ENCODE results near the gene SSBP3.

SSBP3 gene

DNA sequence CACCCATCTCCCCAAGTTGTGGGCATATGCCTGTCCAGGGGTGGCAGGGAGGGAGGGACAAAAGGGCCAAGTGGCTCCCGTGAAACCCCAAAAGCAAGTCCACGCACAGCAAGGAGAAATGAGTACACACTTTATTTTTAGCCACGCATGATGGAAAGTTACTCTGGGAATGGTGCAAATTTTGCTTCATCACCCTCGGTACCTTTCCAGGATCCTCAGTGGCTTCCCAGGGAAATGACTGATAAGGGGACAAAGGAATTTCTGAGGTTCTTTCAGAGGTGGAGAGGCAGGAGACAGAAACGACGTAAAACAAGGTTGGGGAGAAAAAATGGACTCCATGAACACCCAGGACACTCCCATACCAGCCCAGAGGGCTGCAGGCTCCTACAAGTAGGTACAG is 65.8 kb downstream of the SSBP3 start:
- H3K4me3 ChIP-seq (ENCODE audit: low read length): no peak overlapping the region
- no peak for DNase-seq (ENCODE audit: low read depth, low spot score)

- H3K4me3 ChIP-seq (ENCODE audit: low read length): no peak overlapping the region
- DNase-seq (ENCODE audit: low read depth, low spot score): no peak
Measured at GRCh38 chr1:54339126-54339525, 67.1 kb downstream of the SSBP3 start.

DNA sequence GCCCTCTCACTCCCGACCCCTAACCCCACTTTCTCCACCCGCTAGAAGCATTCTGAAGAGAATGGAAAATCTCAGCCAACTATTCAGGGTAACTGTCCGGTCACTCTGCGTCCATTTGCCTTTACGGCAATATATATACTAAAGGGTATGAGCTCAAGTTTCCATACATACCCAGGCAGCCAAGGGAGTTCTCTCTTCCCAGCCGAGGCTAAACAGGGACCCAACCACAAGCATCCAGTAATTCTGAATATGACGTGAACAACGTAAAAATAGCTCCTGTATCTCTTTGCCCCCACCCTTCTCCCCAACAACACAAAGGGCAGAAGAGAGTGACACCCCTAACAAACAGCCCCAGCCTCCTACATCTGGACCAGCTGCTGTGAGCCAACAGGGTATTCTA is 67.7 kb downstream of the SSBP3 start:
- no peak overlapping the region for H3K4me3 ChIP-seq (ENCODE audit: low read length)
- no peak for DNase-seq (ENCODE audit: low read depth, low spot score)

GRCh38 chr1:54337928-54338327 is 68.3 kb downstream of the SSBP3 start:
- DNase-seq (ENCODE audit: low read depth, low spot score): no peak
- H3K4me3 ChIP-seq (ENCODE audit: low read length): no peak overlapping the region

- DNase-seq (ENCODE audit: low read depth, low spot score): no peak
Measured at GRCh38 chr1:54337034-54337433, 69.2 kb downstream of the SSBP3 start.

DNA sequence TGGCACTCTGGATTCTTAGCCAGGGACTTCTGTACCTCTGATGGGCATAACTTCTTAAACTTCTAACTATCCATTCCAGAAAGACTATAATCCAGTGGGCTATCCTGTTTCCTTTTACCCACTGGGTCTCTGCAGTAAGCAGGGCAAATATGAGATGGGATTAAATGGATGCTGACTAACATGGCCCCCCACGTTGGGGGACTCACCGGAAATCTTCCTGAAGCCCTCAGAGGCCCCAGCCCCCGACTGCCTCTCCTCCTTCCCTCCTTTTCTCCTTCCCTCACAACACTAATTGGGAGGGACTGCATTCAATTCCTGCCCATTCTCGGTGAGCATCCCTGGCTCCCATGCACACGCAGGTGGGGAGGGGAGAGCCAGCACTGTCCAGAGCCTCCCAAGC is 70.1 kb downstream of the SSBP3 start:
- H3K4me3 ChIP-seq (ENCODE audit: low read length): no peak overlapping the region
- no peak for DNase-seq (ENCODE audit: low read depth, low spot score)

More at GRCh38 chr1:54337034-54337433, 69.2 kb downstream of the SSBP3 start:
- H3K4me3 ChIP-seq (ENCODE audit: low read length): no peak overlapping the region

DNA sequence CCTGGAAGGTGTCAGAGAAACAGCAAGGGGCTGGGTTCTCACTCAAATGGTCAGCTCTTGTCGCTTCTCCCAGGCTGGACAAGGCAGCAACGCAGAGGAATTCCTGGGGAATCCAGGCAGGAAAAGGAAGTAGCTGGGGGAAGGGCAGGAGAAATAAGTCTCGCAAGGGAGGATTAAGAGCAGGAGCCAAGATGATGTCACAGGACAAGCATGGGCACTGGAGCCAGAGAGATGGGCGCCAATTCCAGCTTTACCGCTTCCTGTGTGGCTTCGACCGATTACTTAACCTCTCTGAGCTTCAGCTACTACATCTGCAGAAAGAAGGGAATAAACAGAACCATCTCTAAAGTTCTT is 70.5 kb downstream of the SSBP3 start:
- DNase-seq (ENCODE audit: low read depth, low spot score): no peak
- no peak overlapping the region for H3K4me3 ChIP-seq (ENCODE audit: low read length)

GRCh38 chr1:54335011-54335754 is 71.0 kb downstream of the SSBP3 start:
- DNase-seq (ENCODE audit: low read depth, low spot score): no peak
- no peak overlapping the region for H3K4me3 ChIP-seq (ENCODE audit: low read length)

- no peak overlapping the region for H3K4me3 ChIP-seq (ENCODE audit: low read length)
- no peak for DNase-seq (ENCODE audit: low read depth, low spot score)
Measured at GRCh38 chr1:54332781-54333585, 73.2 kb downstream of the SSBP3 start.

DNA sequence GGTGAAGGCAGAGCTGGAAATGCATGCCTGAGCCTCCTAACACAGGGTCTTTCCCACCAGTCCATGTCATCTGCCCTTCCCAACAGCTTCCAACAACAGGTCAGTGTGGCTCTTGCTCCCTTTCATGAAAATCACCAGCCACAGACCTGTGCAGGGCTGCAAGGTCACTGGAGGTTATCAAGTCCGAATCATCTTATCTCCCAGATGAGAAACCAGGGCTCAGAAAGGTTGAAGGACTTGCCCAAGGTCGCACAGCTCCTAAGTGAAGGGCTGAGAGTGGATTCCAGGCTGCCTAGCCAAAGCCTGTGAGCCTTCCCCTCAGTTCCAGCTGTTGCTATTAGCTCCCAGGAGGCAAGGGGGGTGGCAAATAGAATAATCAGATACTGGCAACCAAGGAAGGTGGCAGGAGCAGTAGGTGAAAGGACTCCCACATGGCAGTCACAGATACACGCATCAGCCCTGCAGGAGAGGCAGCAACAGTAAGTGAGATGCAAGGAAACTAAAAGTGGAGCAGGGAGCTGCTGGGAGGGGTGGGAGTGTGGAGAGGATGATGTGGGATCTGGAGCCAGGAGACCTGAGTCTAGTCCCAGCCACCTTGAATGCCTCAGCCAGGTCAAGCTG is 74.2 kb downstream of the SSBP3 start:
- no peak for DNase-seq (ENCODE audit: low read depth, low spot score)

DNA sequence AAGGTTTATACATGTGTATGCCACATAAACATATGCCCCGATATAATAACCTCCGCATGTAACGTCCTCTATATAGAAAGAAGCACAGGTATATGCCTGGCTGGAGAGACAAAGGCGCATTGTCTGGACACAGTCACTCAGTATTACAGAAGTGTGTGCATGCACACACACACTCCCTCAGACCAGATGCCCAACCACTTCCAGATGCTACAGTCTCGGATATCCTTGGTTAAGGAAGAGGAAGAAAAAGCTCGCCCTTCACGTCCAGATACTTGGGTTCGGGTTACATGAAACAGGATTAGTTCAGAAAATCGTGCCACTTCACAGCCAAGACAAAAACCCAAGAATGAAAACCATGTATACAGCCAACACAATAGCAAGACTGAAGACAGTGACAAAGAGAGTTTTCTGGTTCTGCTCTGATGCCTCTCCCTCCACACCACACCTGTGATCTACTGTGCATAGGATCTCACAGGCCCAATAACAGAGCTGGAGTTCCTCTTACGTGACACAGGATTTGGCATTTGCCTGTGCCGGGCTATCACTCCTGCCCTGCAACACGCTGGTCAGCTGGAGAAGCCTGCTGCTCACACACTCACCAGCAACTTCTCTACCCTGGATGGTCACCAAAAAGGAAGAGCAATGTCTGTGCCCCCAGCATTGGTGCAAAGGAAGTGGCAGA is 75.0 kb downstream of the SSBP3 start:
- no peak overlapping the region for H3K4me3 ChIP-seq (ENCODE audit: low read length)
- DNase-seq (ENCODE audit: low read depth, low spot score): no peak

More for the DNA sequence above, 74.2 kb downstream of the SSBP3 start:
- H3K4me3 ChIP-seq (ENCODE audit: low read length): no peak overlapping the region

- H3K4me3 ChIP-seq (ENCODE audit: low read length): no peak overlapping the region
- DNase-seq (ENCODE audit: low read depth, low spot score): no peak
Measured at GRCh38 chr1:54329312-54330003, 76.7 kb downstream of the SSBP3 start.

GRCh38 chr1:54328066-54328636 is 78.0 kb downstream of the SSBP3 start:
- no peak for DNase-seq (ENCODE audit: low read depth, low spot score)
- no peak overlapping the region for H3K4me3 ChIP-seq (ENCODE audit: low read length)

- no peak overlapping the region for H3K4me3 ChIP-seq (ENCODE audit: low read length)
- DNase-seq (ENCODE audit: low read depth, low spot score): no peak
Measured at GRCh38 chr1:54327386-54328065, 78.7 kb downstream of the SSBP3 start.

- DNase-seq (ENCODE audit: low read depth, low spot score): no peak
- H3K4me3 ChIP-seq (ENCODE audit: low read length): no peak overlapping the region
Measured at GRCh38 chr1:54326543-54327385, 79.4 kb downstream of the SSBP3 start.

GRCh38 chr1:54325703-54326461 is 80.3 kb downstream of the SSBP3 start:
- DNase-seq (ENCODE audit: low read depth, low spot score): no peak
- H3K4me3 ChIP-seq (ENCODE audit: low read length): no peak overlapping the region

DNA sequence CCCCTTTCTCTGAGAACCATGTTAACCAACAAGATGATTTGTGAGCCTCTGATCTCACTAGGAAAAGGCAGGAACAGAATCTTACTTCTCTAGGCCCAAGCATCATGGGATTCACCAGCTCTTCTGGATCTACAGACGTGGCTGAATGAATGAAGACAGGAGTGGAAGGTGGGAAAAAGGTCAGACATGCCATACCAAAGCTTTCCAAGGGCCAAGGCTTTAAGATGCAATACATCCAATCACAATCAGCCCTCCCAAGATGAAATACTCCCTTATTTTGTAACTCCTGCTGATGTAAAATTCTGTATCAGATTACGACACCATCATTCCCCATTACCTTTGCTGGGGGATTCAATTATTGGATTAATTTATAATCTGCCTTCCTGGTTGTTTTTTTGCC is 80.9 kb downstream of the SSBP3 start:
- no peak for DNase-seq (ENCODE audit: low read depth, low spot score)
- no peak overlapping the region for H3K4me3 ChIP-seq (ENCODE audit: low read length)

Measured in Jurkat, Clone E6-1 (cell line).